Measurements from ENCODE around the gene IGSF21.

The IGSF21 gene

DNA sequence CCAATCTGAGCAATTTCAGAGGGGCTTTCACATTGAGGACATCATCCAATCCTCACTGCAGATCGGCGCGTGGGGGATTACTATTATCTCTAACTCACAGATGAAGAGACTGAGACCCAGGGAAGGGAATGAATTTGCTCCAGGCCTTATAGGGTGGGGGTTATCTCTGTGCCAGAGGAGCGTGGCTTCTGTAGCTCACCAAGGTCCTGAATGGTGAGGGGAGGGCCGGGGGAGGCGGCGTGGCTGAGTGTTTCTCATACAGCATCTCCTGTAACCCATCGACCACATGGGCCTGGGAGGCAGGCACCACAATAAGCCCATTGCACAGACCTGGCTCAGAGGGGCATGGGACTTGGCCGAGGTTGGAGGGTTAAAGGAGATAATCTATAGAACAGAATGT, 230.2 kb downstream of the IGSF21 start:
- no peak for TF ChIP-seq EZH2phosphoT487 (IDR thresholded peaks at IDR 0.05; ENCODE audit: borderline replicate concordance, low read length)
- TF ChIP-seq, protein P1, sequence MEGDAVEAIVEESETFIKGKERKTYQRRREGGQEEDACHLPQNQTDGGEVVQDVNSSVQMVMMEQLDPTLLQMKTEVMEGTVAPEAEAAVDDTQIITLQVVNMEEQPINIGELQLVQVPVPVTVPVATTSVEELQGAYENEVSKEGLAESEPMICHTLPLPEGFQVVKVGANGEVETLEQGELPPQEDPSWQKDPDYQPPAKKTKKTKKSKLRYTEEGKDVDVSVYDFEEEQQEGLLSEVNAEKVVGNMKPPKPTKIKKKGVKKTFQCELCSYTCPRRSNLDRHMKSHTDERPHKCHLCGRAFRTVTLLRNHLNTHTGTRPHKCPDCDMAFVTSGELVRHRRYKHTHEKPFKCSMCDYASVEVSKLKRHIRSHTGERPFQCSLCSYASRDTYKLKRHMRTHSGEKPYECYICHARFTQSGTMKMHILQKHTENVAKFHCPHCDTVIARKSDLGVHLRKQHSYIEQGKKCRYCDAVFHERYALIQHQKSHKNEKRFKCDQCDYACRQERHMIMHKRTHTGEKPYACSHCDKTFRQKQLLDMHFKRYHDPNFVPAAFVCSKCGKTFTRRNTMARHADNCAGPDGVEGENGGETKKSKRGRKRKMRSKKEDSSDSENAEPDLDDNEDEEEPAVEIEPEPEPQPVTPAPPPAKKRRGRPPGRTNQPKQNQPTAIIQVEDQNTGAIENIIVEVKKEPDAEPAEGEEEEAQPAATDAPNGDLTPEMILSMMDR (IDR thresholded peaks at IDR 0.05; ENCODE audit: low read depth, low read length, poor library complexity, severe bottlenecking) = no peak
- no peaks in the 10 kb centered on the region for H3K9me3 ChIP-seq (ENCODE audit: control insufficient read depth, insufficient read depth, low read length)
- H3K4me1 ChIP-seq (ENCODE audit: control insufficient read depth, low read length) = no peaks in the 10 kb centered on the region
- H3K79me2 ChIP-seq (ENCODE audit: control insufficient read depth, low read length) = no peaks in the 10 kb centered on the region
- no peaks in the 10 kb centered on the region for H3K9me2 ChIP-seq (replicated peaks; ENCODE audit: control insufficient read depth, low read length)
- no peaks in the 10 kb centered on the region for H3K27me3 ChIP-seq (ENCODE audit: control insufficient read depth, low read length)
- no peak overlapping the region for H3K4me2 ChIP-seq (ENCODE audit: low read length)
- no peak overlapping the region for H3K4me3 ChIP-seq (ENCODE audit: low read length)
- H4K20me1 ChIP-seq (ENCODE audit: control insufficient read depth, insufficient read depth, low read depth, low read length) = no peaks in the 10 kb centered on the region
- H3K36me3 ChIP-seq (ENCODE audit: control insufficient read depth, low read length) = no peaks in the 10 kb centered on the region
- no peak overlapping the region for H3K27ac ChIP-seq (ENCODE audit: low read depth, low read length)
- H3F3A ChIP-seq (ENCODE audit: control insufficient read depth, insufficient read depth) = no peaks in the 10 kb centered on the region

DNA sequence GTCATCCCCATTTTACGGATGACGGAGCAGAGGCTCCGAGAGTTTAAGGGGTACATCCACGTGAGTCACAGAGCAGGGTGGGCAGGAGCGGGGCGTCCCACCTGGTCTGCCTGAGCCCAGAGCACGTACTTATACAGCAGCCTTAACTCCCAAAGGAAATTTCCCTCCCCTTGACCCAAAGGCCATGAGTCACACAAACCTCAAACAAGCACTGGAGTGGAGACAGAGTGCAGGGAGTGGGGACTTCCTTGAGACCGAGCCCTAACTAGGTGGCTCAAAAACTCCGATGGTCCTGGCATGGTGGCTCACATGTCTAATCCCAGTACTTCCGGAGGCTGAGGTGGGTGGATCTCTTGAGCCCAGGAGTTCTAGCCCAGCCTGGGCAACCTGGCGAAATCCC, 231.6 kb downstream of the IGSF21 start:
- H4K20me1 ChIP-seq (ENCODE audit: control insufficient read depth, insufficient read depth, low read depth, low read length) = no peaks in the 10 kb centered on the region
- no peaks in the 10 kb centered on the region for H3K36me3 ChIP-seq (ENCODE audit: control insufficient read depth, low read length)
- H3K9me3 ChIP-seq (ENCODE audit: control insufficient read depth, insufficient read depth, low read length) = no peaks in the 10 kb centered on the region
- no peaks in the 10 kb centered on the region for H3K4me1 ChIP-seq (ENCODE audit: control insufficient read depth, low read length)
- H3K9me2 ChIP-seq (replicated peaks; ENCODE audit: control insufficient read depth, low read length) = no peaks in the 10 kb centered on the region
- no peak for TF ChIP-seq EZH2phosphoT487 (IDR thresholded peaks at IDR 0.05; ENCODE audit: borderline replicate concordance, low read length)
- TF ChIP-seq, protein P1 (IDR thresholded peaks at IDR 0.05; ENCODE audit: low read depth, low read length, poor library complexity, severe bottlenecking) = no peak
- H3K4me3 ChIP-seq (ENCODE audit: low read length) = no peak overlapping the region
- H3F3A ChIP-seq (ENCODE audit: control insufficient read depth, insufficient read depth) = no peaks in the 10 kb centered on the region
- H3K79me2 ChIP-seq (ENCODE audit: control insufficient read depth, low read length) = no peaks in the 10 kb centered on the region
- H3K27ac ChIP-seq (ENCODE audit: low read depth, low read length) = no peak overlapping the region
- H3K4me2 ChIP-seq (ENCODE audit: low read length) = no peak overlapping the region
- H3K27me3 ChIP-seq (ENCODE audit: control insufficient read depth, low read length) = no peaks in the 10 kb centered on the region

DNA sequence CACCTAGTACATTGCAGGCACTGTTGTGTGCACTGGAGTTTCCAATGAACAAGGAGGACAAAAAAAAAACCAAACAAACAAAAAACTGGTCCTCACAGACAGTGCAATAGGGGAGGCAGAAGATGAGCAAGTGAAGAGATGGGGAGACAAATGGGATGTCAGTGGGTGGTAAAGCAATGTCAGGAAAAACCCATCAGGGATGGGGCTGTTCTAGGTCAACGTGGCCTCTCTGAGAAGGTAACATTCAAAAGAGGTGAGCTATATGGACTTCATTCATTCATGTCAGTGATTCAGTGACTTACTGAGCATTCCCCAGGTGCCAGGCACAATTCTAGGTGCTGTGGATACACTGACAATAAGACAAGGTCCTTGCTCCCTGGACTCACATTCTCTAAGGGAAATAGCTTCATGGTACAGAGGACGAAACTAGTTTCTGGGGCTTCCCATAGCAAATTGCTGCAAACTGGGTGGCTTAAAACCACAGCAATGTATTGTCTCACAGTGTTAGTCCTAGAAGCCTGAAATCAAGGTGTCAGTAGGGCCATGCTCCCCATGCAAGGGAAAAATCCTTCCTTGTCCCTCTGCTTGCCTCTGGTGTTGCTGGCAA, 232.7 kb downstream of the IGSF21 start:
- Histone ChIP-seq H3K9me2 (replicated peaks; ENCODE audit: control insufficient read depth, low read length) (no peaks in the 10 kb centered on the region), H3K27ac (ENCODE audit: low read depth, low read length) (no peak overlapping the region), H3F3A (ENCODE audit: control insufficient read depth, insufficient read depth) (no peaks in the 10 kb centered on the region), H3K79me2 (ENCODE audit: control insufficient read depth, low read length) (no peaks in the 10 kb centered on the region), H3K9me3 (ENCODE audit: control insufficient read depth, insufficient read depth, low read length) (no peaks in the 10 kb centered on the region), H4K20me1 (ENCODE audit: control insufficient read depth, insufficient read depth, low read depth, low read length) (no peaks in the 10 kb centered on the region), H3K4me1 (ENCODE audit: control insufficient read depth, low read length) (no peaks in the 10 kb centered on the region), H3K4me2 (ENCODE audit: low read length) (no peak overlapping the region), H3K36me3 (ENCODE audit: control insufficient read depth, low read length) (no peaks in the 10 kb centered on the region), H3K4me3 (ENCODE audit: low read length) (no peak overlapping the region), H3K27me3 (ENCODE audit: control insufficient read depth, low read length) (no peaks in the 10 kb centered on the region)
- no peak for TF ChIP-seq EZH2phosphoT487 (IDR thresholded peaks at IDR 0.05; ENCODE audit: borderline replicate concordance, low read length)
- TF ChIP-seq, protein P1 (IDR thresholded peaks at IDR 0.05; ENCODE audit: low read depth, low read length, poor library complexity, severe bottlenecking) = no peak
